ENCODE data around the gene TMEM242.

The TMEM242 gene

GRCh38 chr6:157246771-157247484 lies 76.4 kb downstream of the TMEM242 start:
- no peak for DNase-seq (ENCODE audit: low read depth)

DNA sequence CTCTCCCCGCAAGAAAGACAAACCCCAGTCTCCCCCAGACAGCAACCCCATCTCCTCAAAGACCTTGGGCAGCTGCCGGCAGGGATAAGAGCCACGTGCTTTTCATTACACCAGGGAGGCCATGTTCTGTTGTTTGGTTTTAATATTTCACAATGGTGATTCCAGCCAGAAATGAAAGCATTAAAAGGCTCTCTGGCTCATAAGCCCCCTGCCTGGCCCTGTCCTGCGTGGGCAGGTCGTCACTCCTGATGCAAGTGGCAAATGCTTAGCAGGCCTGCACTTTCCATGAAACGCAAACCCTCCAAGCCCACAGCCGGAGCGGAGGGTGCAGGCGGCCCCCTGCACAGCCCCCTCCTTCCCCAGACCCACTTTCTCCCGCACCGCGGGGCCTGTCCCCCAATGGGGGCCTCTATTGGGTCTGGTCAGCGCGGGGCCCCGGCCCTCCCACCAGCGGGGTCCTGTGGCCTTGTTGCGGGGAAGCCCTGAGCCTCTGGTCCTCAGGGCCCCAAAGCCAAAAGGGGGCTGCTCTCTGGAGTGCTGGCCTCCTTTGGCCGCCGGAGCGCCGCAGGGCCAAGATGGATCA lies 77.2 kb downstream of the TMEM242 start:
- no peak for DNase-seq (ENCODE audit: low read depth)

- no peak for DNase-seq (ENCODE audit: low read depth)
These were observed 77.9 kb downstream of the TMEM242 start for GRCh38 chr6:157245436-157245835.

DNA sequence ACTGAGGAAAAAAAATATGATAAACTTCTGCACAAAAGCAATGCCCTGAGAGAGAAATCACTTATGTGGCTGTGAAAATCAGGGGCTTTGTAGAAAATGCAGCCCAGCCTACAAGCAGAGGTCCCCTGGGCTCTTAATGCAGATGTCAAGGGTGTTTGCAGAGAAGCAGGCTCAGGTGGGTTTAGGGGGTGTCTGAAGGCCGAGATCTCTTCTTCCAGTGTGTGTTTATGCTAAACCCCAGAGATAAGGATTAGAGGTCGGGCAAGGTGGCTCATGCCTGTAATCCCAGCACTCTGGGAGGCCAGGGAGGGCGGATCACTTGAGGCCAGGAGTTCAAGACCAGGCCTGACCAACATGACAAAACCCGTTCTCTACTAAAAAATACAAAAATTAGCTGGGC lies 78.5 kb downstream of the TMEM242 start:
- no peak for DNase-seq (ENCODE audit: low read depth)

GRCh38 chr6:157244175-157244574 lies 79.1 kb downstream of the TMEM242 start:
- no peak for DNase-seq (ENCODE audit: low read depth)

DNA sequence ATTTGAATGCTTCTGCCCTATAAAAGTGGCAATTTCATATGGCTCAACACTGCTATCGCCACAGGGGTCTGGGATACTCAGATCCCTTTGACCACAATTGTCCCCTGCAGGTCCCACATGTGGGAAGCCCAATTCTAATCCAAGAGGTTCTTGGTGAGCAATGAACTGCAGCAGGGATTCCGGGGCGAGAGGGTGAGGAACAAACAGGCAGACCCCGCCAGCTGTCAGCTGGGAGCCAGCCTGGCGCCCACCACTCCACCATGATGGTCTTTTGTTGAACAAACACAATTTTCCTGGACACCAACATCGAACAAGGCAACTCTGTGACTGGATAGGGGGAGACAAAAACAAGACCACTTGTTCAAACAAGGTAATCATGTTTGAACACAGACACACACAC lies 80.5 kb downstream of the TMEM242 start:
- no peak for DNase-seq (ENCODE audit: low read depth)

DNA sequence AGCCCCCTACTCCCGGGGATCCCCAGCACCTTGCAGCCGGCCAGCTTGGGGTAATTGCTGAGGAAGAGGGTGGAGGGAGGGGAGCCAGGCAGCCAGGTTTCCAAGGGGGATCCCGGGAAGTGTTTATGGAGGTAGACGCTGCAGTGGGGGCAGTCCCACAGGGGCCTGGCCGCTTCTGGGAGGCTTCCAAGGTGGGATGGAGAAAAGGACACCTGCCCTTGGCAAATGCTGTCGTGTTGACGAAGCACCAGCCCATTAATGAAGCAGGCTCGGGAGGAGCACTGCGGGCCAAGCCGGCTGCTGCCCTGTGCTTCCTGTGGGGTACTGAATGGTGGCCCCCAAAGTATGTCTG lies 82.4 kb downstream of the TMEM242 start:
- no peak for DNase-seq (ENCODE audit: low read depth)

DNA sequence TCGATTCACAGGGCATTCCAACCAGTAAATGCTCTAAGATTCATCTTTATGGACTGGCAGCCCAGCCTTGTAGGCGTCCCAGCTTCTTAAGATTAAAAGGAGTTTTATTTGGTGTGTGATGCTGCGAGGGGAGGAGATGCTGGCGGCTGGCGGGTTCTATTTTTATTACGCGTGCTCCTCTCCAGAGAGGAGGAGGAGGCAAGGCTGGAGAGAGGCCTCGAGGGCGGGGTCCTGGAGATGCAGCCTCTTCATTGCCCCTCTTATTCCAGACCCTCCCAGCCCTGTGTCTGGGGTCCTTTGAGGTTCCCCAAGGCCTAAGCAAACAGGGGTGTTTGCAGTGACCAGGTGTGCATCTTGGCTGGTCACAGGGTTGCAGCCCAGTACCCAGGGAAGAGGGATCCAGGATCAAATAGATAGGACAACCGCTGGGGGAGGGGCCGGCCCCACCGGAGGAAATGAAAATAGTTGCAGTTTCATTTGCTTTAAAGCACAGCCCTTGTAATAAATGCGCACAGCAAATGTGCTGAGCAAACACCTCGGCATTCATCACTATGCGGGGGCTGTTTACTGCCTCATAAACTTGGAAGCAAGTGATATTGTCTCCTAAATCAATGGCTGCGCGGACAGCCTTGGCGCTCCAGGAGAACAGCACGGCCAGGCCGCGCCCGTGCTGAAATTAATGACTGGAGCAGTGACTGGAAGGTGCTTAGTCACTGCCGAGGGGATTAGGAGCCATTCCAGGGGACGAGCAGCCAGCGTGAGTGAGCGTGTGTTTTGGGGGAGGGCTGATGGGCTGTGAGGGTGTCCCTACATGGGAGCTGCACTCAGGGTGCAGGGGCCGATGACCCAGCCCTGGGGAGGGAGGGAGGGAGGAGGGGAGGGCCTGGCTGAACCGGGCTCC lies 83.0 kb downstream of the TMEM242 start:
- no peak for DNase-seq (ENCODE audit: low read depth)

DNA sequence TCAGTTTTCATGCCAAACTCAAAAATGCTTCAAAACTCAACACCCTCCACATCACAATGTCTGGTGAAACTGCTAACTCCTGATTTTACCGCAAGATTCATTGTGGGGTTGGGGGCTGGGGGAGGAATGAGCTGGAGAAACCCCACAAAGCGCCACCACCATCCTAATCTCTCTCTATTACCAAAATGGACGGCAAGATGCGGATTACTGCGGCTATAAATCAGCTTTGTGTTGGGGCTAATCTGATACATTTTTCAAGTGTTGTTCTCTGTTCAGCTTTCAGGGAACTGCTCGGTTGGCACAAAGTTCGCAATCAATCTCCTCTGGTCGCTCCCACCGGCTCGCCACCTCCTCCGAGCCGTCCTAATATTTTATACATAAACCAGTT lies 83.7 kb downstream of the TMEM242 start:
- no peak for DNase-seq (ENCODE audit: low read depth)
